ENCODE results near the gene ZNF302.
"Not testable (repeated sequence)": the region's sequence is repeated elsewhere in the genome, so short reads cannot be mapped to it uniquely, and the experiment has no call there.

ZNF302 gene

DNA sequence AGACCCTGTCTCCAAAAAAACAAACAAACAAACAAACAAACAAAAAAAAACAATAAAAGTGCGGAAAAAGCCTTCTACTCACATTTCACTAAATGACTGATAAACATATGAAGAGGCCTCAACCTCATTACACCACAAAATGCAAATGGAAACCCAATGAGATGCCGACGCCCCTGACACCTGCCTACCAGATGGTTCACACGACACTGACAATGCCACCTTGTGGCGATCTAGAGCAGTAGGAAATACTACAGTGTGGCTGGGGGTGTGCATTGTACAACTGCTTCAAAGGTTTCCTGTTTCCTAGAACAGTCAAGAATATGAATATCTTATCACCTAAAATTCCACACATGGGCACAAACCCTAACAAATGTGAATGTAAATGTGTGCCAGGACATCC is 14.6 kb upstream of the ZNF302 start:
- H3K27me3 ChIP-seq (ENCODE audit: insufficient read depth, low read length) = no peaks in the 10 kb centered on the region
- H3K9ac ChIP-seq (ENCODE audit: low read depth, low read length) = no peak overlapping the region
- no peak overlapping the region for H3K4me3 ChIP-seq (ENCODE audit: low read length)
- H3K4me1 ChIP-seq (ENCODE audit: insufficient read depth, low read length) = peaks cover 4% of the 10 kb centered on the region; the same call in 1 of the 2 replicates
- no peak overlapping the region for H3K27ac ChIP-seq (ENCODE audit: low read length)
- no peaks in the 10 kb centered on the region for H3K36me3 ChIP-seq (ENCODE audit: insufficient read depth, low read depth, low read length)
- H3K9me3 ChIP-seq (ENCODE audit: insufficient read depth, low read depth, low read length) = no peaks in the 10 kb centered on the region

DNA sequence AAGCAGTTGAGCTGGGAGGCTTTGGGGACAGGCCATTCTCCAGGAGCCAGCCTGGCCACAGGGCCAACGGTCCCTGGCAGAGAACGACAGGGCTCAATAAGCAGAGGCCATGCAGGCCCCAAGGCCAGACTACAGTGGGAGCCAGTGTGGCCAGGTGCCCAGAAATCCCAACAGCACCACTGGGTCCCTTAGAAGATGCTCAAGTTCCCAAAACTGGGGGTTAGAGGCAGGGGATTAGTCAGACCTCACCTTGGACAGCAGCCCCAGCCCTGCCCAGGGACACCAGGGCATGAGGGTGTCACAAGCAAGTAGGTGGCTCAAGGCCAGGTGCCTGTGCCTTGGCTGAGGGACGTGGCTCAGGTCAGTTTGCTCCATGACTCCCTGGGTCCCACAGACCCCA is 13.3 kb upstream of the ZNF302 start:
- Histone ChIP-seq H3K36me3 (ENCODE audit: insufficient read depth, low read depth, low read length) (no peaks in the 10 kb centered on the region), H3K9ac (ENCODE audit: low read depth, low read length) (no peak overlapping the region), H3K27ac (ENCODE audit: low read length) (no peak overlapping the region), H3K4me1 (ENCODE audit: insufficient read depth, low read length) (peaks cover 4% of the 10 kb centered on the region; the same call in 1 of the 2 replicates), H3K9me3 (ENCODE audit: insufficient read depth, low read depth, low read length) (no peaks in the 10 kb centered on the region), H3K27me3 (ENCODE audit: insufficient read depth, low read length) (no peaks in the 10 kb centered on the region), H3K4me3 (ENCODE audit: low read length) (no peak overlapping the region)

DNA sequence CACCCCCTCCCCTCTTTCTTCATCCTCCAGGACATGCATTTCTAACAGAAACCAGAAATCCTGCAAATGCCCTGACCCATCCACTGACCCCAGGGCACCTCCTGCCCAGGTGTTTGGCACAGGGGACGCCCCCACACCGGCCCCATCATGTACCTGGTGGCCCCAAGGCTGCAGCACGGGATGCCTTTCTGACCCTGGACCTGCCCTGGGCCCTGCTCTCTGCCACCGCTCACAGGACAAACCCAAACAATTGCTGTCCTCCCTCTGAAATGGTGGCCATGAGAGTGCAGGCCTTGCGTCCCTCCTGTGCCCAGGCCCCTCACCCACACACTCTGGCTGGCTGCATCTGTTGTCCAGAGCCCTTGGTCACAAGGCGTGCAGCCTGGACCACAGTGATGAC is 12.6 kb upstream of the ZNF302 start:
- Histone ChIP-seq H3K36me3 (ENCODE audit: insufficient read depth, low read depth, low read length) (no peaks in the 10 kb centered on the region), H3K27me3 (ENCODE audit: insufficient read depth, low read length) (no peaks in the 10 kb centered on the region), H3K9me3 (ENCODE audit: insufficient read depth, low read depth, low read length) (no peaks in the 10 kb centered on the region), H3K4me3 (ENCODE audit: low read length) (no peak overlapping the region), H3K27ac (ENCODE audit: low read length) (no peak overlapping the region), H3K9ac (ENCODE audit: low read depth, low read length) (no peak overlapping the region), H3K4me1 (ENCODE audit: insufficient read depth, low read length) (peaks cover 4% of the 10 kb centered on the region; the same call in 1 of the 2 replicates)

DNA sequence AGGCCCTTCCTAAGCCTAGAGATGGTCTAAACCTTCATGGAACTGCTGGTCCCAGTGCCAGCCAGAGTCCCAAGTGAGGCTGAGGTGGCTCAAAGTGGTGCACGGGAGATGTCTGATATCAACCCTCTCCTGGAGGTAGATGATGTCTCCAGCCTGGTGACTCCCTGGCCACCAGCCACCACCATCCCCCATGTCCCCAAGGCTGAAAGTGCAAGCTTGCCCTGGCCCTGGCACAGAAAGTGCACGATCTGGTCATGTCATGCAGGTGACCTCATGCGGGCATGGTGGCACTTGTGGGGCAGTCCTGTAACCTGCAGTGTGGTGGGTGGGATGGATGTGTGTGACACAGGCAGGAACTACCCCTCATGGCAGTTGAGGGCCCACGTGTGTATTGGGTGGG is 12.2 kb upstream of the ZNF302 start:
- not testable (repeated sequence) for H3K4me3 ChIP-seq (ENCODE audit: low read length); H3K27ac ChIP-seq (ENCODE audit: low read length); H3K9ac ChIP-seq (ENCODE audit: low read depth, low read length); H3K4me1 ChIP-seq (ENCODE audit: insufficient read depth, low read length); H3K36me3 ChIP-seq (ENCODE audit: insufficient read depth, low read depth, low read length); H3K27me3 ChIP-seq (ENCODE audit: insufficient read depth, low read length); H3K9me3 ChIP-seq (ENCODE audit: insufficient read depth, low read depth, low read length)

DNA sequence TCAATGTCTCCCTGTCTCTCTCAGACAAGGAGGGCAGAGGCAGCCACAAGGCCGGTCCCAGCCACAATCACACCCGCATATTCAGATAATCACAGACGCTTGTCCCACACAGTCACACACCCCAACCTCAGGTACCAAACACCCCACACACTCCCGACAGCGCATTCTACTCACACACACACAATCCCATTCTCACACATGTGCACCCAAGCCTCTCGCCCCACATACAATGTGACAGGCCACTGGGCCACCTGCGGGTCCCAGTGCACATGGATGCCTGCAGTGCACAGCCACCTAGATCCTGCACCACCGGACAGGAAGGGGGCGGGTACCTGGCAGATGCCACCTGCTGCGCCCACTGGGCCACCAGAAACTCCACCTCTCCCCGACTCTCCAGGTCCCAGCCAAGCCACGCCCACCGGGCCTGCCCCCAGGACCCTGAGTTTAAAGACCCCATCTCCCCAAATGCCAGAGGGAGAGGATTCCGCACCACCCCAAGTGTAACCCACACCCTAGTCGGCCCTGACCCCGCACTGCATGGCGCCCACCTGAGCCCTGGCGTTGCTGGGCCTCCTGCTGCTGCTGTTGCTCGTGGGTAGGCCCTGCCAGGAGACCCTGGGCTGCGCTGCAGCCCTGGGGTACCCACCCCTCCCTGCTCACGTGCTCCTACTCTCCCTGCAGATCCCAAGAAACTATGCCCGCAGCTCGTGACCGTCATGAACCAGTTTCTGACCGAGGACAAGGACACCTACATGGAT is 11.1 kb upstream of the ZNF302 start:
- Histone ChIP-seq H3K4me3 (ENCODE audit: low read length) (no peak overlapping the region), H3K4me1 (ENCODE audit: insufficient read depth, low read length) (peaks cover 4% of the 10 kb centered on the region; the same call in 1 of the 2 replicates), H3K9me3 (ENCODE audit: insufficient read depth, low read depth, low read length) (no peaks in the 10 kb centered on the region), H3K27me3 (ENCODE audit: insufficient read depth, low read length) (no peaks in the 10 kb centered on the region), H3K27ac (ENCODE audit: low read length) (no peak overlapping the region), H3K36me3 (ENCODE audit: insufficient read depth, low read depth, low read length) (no peaks in the 10 kb centered on the region), H3K9ac (ENCODE audit: low read depth, low read length) (no peak overlapping the region)

DNA sequence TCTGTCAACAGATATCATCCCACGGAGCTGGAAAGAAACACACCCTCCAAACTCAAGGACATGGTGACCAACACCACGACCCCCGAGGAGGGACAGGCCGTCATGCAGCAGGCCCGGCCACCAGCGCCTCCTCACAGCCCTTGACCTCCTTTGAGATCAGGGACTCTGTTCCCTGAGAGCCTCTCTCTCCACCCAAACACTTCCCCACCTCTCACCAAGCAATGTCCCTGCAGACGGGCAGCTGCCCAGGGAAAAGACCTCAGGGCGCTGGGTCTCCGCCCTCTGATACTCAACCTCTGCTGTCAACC is 10.6 kb upstream of the ZNF302 start:
- no peaks in the 10 kb centered on the region for H3K27me3 ChIP-seq (ENCODE audit: insufficient read depth, low read length)
- no peaks in the 10 kb centered on the region for H3K36me3 ChIP-seq (ENCODE audit: insufficient read depth, low read depth, low read length)
- H3K27ac ChIP-seq (ENCODE audit: low read length) = no peak overlapping the region
- peaks cover 4% of the 10 kb centered on the region; the same call in 1 of the 2 replicates for H3K4me1 ChIP-seq (ENCODE audit: insufficient read depth, low read length)
- H3K4me3 ChIP-seq (ENCODE audit: low read length) = no peak overlapping the region
- no peaks in the 10 kb centered on the region for H3K9me3 ChIP-seq (ENCODE audit: insufficient read depth, low read depth, low read length)
- no peak overlapping the region for H3K9ac ChIP-seq (ENCODE audit: low read depth, low read length)

DNA sequence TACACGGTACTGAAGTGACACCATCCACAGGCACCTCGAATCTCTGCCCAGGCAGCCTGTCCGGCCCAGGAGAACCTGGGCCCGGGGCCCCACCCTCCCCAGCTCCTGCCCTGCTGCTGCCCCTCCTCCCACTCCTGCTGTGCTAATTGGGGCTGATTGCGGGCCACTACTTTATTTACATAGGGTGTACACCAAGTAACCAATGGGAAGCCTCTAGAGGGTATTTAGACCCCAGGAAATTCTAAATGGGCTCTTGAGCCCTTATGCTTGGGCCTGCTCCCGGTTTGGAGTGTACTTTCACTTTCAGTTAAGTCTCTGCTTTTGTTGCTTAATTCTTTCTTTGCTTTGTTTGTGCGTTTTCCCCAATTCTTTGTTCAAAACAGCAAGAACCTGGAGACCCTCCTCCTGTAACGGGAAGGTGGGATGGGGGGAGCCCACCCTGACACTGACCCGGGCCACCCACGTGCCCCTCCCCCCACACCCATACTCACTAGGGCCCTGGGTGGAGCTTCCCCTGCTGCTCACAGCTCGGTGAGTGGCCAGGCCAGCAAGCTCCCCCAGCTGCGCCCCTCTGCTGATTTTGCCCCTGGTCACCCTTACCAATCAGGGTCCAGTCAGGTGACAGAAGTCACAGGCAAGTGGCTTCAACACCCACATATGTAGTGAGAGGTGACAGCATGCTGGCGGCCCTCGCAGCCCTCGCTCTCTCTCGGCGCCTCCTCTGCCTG is 10.0 kb upstream of the ZNF302 start:
- H3K9ac ChIP-seq (ENCODE audit: low read depth, low read length) = no peak overlapping the region
- H3K27ac ChIP-seq (ENCODE audit: low read length) = no peak overlapping the region
- no peaks in the 10 kb centered on the region for H3K27me3 ChIP-seq (ENCODE audit: insufficient read depth, low read length)
- peaks cover 4% of the 10 kb centered on the region; the same call in 1 of the 2 replicates for H3K4me1 ChIP-seq (ENCODE audit: insufficient read depth, low read length)
- H3K9me3 ChIP-seq (ENCODE audit: insufficient read depth, low read depth, low read length) = no peaks in the 10 kb centered on the region
- no peak overlapping the region for H3K4me3 ChIP-seq (ENCODE audit: low read length)
- H3K36me3 ChIP-seq (ENCODE audit: insufficient read depth, low read depth, low read length) = no peaks in the 10 kb centered on the region

DNA sequence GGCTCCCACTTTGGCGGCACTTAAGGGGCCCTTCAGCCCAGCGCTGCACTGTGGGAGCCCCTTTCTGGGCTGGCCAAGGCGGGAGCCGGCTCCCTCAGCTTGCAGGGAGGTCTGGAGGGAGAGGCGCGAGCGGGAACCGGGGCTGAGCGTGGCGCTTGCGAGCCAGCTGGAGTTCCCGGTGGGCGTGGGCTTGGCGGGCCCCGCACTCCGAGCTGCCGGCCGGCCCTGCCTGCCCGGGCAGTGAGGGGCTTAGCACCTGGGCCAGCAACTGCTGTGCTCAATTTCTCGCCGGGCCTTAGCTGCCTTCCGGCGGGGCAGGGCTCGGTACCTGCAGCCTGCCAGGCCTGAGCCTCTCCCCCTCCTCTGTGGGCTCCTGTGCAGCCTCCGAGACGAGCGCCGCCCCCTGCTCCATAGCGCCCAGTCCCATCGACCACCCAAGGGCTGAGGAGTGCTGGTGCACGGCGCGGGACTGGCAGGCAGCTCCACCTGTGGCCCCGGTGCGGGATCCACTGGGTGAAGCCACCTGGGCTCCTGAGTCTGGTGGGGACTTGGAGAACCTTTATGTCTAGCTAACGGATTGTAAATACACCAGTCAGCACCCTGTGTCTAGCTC is 9.3 kb upstream of the ZNF302 start:
- not testable (repeated sequence) for H3K9ac ChIP-seq (ENCODE audit: low read depth, low read length)

DNA sequence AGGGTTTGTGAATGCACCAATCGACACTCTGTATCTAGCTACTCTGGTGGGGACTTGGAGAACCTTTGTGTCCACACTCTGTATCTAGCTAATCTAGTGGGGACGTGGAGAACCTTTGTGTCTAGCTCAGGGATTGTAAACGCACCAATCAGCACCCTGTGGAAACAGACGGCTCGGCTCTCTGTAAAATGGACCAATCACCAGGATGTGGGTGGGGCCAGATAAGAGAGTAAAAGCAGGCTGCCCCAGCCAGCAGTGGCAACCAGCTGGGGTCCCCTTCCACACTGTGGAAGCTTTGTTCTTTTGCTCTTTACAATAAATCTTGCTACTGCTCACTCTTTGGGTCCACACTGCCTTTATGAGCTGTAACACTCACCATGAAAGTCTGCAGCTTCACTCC is 8.8 kb upstream of the ZNF302 start:
- H3K27ac ChIP-seq (ENCODE audit: low read length); H3K4me1 ChIP-seq (ENCODE audit: insufficient read depth, low read length); H3K27me3 ChIP-seq (ENCODE audit: insufficient read depth, low read length); H3K9me3 ChIP-seq (ENCODE audit: insufficient read depth, low read depth, low read length); H3K9ac ChIP-seq (ENCODE audit: low read depth, low read length); H3K4me3 ChIP-seq (ENCODE audit: low read length); H3K36me3 ChIP-seq (ENCODE audit: insufficient read depth, low read depth, low read length): not testable (repeated sequence)

More for the DNA sequence above, 9.3 kb upstream of the ZNF302 start:
- not testable (repeated sequence) for H3K27me3 ChIP-seq (ENCODE audit: insufficient read depth, low read length); H3K4me3 ChIP-seq (ENCODE audit: low read length); H3K9me3 ChIP-seq (ENCODE audit: insufficient read depth, low read depth, low read length); H3K4me1 ChIP-seq (ENCODE audit: insufficient read depth, low read length); H3K36me3 ChIP-seq (ENCODE audit: insufficient read depth, low read depth, low read length); H3K27ac ChIP-seq (ENCODE audit: low read length)

DNA sequence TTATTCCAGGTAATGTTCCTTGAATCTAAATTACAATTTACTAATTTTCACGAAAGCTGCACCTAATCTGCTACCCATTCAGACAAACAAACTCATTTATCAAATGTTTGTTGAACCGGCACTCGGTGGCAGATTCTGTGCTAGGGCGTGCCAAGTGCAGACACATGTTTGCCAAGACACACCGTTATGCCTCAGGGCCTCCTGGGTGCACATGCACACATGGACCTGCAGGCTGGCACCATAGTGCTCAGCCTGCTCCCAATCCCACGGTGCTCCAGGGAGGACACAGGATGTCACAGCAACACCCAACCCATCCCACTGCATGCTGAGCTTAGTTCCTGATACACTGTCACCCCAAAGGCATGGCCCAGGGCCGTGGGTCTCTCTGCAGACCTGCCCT is 8.2 kb upstream of the ZNF302 start:
- Histone ChIP-seq H3K27me3 (ENCODE audit: insufficient read depth, low read length) (peaks cover 5% of the 10 kb centered on the region; the same call in 1 of the 2 replicates), H3K4me3 (ENCODE audit: low read length) (no peak overlapping the region), H3K4me1 (ENCODE audit: insufficient read depth, low read length) (peaks cover 4% of the 10 kb centered on the region; the same call in 1 of the 2 replicates), H3K36me3 (ENCODE audit: insufficient read depth, low read depth, low read length) (no peaks in the 10 kb centered on the region), H3K9me3 (ENCODE audit: insufficient read depth, low read depth, low read length) (no peaks in the 10 kb centered on the region), H3K27ac (ENCODE audit: low read length) (no peak overlapping the region), H3K9ac (ENCODE audit: low read depth, low read length) (no peak overlapping the region)

DNA sequence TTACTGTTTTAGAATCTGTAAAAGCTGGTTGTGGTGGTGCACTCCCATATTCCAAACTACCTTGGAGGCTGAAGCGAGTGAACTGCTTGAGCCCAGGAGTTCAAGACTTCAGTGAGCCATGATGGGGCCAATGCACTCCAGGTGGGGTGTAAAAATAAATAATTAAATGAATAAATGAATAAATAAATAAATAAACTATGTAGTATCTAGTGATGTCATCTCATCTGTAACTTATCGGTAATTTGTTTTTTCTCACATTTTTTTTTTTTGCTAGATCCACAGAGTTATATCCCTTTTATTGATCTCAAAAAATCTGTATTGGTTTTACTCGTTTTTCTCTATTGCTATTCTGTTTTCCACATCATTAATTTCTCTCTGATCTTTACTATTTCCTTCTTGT is 5.5 kb upstream of the ZNF302 start:
- H3K27ac ChIP-seq (ENCODE audit: low read length) = no peak overlapping the region

DNA sequence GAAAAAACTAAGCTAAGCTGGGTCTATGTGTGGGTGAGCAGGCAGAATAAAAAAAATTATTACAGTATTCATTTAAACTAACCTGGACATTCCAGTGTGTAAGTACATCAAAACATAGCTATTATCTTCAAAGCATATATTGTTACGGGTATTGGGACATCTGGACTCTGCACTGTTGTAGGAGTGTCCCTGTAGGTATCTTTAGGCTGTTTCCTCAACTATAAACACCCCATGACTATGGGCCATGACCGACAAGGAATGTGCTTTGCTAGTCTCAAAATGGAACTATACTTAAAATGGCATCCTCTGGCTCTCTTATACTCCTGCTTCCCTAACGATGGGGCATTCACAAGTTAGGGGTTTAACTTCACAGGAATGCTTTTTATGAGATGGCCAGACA is 3.9 kb upstream of the ZNF302 start:
- Histone ChIP-seq H3K36me3 (ENCODE audit: insufficient read depth, low read depth, low read length) (no peaks in the 10 kb centered on the region), H3K4me1 (ENCODE audit: insufficient read depth, low read length) (no peaks in the 10 kb centered on the region), H3K27ac (ENCODE audit: low read length) (no peak overlapping the region), H3K9ac (ENCODE audit: low read depth, low read length) (no peak overlapping the region), H3K9me3 (ENCODE audit: insufficient read depth, low read depth, low read length) (no peaks in the 10 kb centered on the region), H3K27me3 (ENCODE audit: insufficient read depth, low read length) (peaks cover 14% of the 10 kb centered on the region; the same call in 1 of the 2 replicates), H3K4me3 (ENCODE audit: low read length) (no peak overlapping the region)

More for the DNA sequence above, 5.5 kb upstream of the ZNF302 start:
- Histone ChIP-seq H3K27me3 (ENCODE audit: insufficient read depth, low read length) (peaks cover 14% of the 10 kb centered on the region; the same call in 1 of the 2 replicates), H3K36me3 (ENCODE audit: insufficient read depth, low read depth, low read length) (no peaks in the 10 kb centered on the region), H3K9me3 (ENCODE audit: insufficient read depth, low read depth, low read length) (no peaks in the 10 kb centered on the region), H3K9ac (ENCODE audit: low read depth, low read length) (no peak overlapping the region), H3K4me1 (ENCODE audit: insufficient read depth, low read length) (peaks cover 4% of the 10 kb centered on the region; the same call in 1 of the 2 replicates), H3K4me3 (ENCODE audit: low read length) (no peak overlapping the region)
